Measurements from ENCODE around the gene PPM1J.

PPM1J gene

DNA sequence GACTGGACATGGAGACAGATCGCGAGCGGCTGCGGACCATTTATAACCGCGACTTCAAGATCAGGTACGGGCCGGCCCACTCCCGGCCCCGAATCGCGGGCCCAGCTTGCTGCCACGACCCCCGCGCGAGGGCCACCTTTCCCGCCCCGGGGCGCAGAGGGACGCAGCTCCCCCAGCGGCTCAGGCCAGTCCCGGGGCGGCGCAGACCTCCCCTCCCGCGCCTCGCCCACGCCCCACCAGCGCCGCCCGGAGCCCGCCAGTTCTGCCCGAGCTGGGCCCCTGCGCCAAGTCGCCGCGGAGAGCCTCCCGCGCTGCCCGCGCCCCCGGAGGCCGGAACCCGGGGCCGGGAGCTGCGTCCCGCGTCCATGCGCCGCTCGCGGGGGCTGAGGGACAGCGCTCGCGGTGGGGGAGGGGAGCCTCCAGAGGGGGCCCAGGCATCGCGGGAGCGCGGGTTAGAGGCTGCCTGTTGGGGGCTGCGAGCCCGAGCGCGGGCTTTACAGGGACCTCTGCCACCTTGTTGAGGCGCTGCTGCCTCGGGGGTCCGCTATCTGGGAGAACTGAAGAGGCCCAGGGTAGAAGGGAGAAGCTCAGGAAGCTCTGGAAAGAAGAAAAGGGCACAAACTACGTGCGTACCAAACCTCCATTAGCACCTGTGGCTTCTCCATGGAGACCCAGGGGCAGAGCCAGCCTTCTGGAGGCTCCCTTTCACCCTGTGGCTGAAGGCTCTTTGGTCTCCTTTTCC, 40.0 kb downstream of the PPM1J start:
- Histone ChIP-seq H3K27me3 (ENCODE audit: insufficient read depth, low read length, poor library complexity, severe bottlenecking) (no peaks in the 10 kb centered on the region), H3K4me2 (ENCODE audit: low read depth, low read length, poor library complexity, severe bottlenecking) (peak overlapping the region; percentile 94), H4K20me1 (ENCODE audit: insufficient read depth, low read length, poor library complexity, severe bottlenecking) (peaks cover 20% of the 10 kb centered on the region), H3K79me2 (ENCODE audit: insufficient read depth, low read length) (peaks cover 43% of the 10 kb centered on the region), H2AFZ (ENCODE audit: low read length) (peak overlapping the region; percentile 87), H3K4me1 (ENCODE audit: insufficient read depth, low read length, poor library complexity, severe bottlenecking) (peaks cover 43% of the 10 kb centered on the region), H3K4me3 (ENCODE audit: low read length, poor library complexity, severe bottlenecking) (peak overlapping the region; percentile 97), H3K9me2 (replicated peaks; ENCODE audit: low read depth, low read length) (no peaks in the 10 kb centered on the region), H3K9ac (ENCODE audit: low read depth, low read length, poor library complexity, severe bottlenecking) (peak overlapping the region; percentile 87), H3K36me3 (ENCODE audit: insufficient read depth, low read length) (peaks cover 21% of the 10 kb centered on the region; the same call in 1 of the 2 replicates), H3K9me3 (ENCODE audit: insufficient read depth, low read depth, low read length) (no peaks in the 10 kb centered on the region), H3F3A (ENCODE audit: low read depth) (peaks cover 6% of the 10 kb centered on the region; the same call in 1 of the 2 replicates)
- TF ChIP-seq EZH2phosphoT487 (IDR thresholded peaks at IDR 0.05; ENCODE audit: borderline replicate concordance): no peak
- 0 out of 2 replicates have a peak, but pooled peaks have one; percentile 19 for TF ChIP-seq CTCF (conservative IDR thresholded peaks at IDR 0.05; ENCODE audit: low read length)

- peak within 1 kb of the TSS; percentile 97 for H3K4me3 ChIP-seq (ENCODE audit: low read length, poor library complexity, severe bottlenecking)
- peaks cover 42% of the 10 kb centered on the region for H3K79me2 ChIP-seq (ENCODE audit: insufficient read depth, low read length)
- H3F3A ChIP-seq (ENCODE audit: low read depth): peaks cover 6% of the 10 kb centered on the region; the same call in 1 of the 2 replicates
- H3K27me3 ChIP-seq (ENCODE audit: insufficient read depth, low read length, poor library complexity, severe bottlenecking): no peaks in the 10 kb centered on the region
- H3K36me3 ChIP-seq (ENCODE audit: insufficient read depth, low read length): peaks cover 28% of the 10 kb centered on the region; the same call in 1 of the 2 replicates
- H3K4me1 ChIP-seq (ENCODE audit: insufficient read depth, low read length, poor library complexity, severe bottlenecking): peaks cover 43% of the 10 kb centered on the region
- peak within 1 kb of the TSS; percentile 94 for H3K4me2 ChIP-seq (ENCODE audit: low read depth, low read length, poor library complexity, severe bottlenecking)
- peak within 1 kb of the TSS; percentile 87 for H3K9ac ChIP-seq (ENCODE audit: low read depth, low read length, poor library complexity, severe bottlenecking)
- peaks cover 20% of the 10 kb centered on the region for H4K20me1 ChIP-seq (ENCODE audit: insufficient read depth, low read length, poor library complexity, severe bottlenecking)
- H2AFZ ChIP-seq (ENCODE audit: low read length): peak within 1 kb of the TSS; percentile 87
- H3K9me2 ChIP-seq (replicated peaks; ENCODE audit: low read depth, low read length): no peaks in the 10 kb centered on the region
- H3K9me3 ChIP-seq (ENCODE audit: insufficient read depth, low read depth, low read length): no peaks in the 10 kb centered on the region
- TF ChIP-seq CTCF (conservative IDR thresholded peaks at IDR 0.05; ENCODE audit: low read length): no peak
- no peak for TF ChIP-seq EZH2phosphoT487 (IDR thresholded peaks at IDR 0.05; ENCODE audit: borderline replicate concordance)
These were observed 40.6 kb downstream of the PPM1J start, which contains the start of gene MOV10 for GRCh38 chr1:112674440-112674985. TSS of gene MOV10 (plus strand) at chr1:112674659. CDS start at chr1:112674913, 254 bp downstream.

- peak overlapping the region; percentile 87 for H3K9ac ChIP-seq (ENCODE audit: low read depth, low read length, poor library complexity, severe bottlenecking)
- no peaks in the 10 kb centered on the region for H3K9me2 ChIP-seq (replicated peaks; ENCODE audit: low read depth, low read length)
- peak overlapping the region; percentile 87 for H2AFZ ChIP-seq (ENCODE audit: low read length)
- no peaks in the 10 kb centered on the region for H3K9me3 ChIP-seq (ENCODE audit: insufficient read depth, low read depth, low read length)
- peak overlapping the region; percentile 97 for H3K4me3 ChIP-seq (ENCODE audit: low read length, poor library complexity, severe bottlenecking)
- peaks cover 6% of the 10 kb centered on the region; the same call in 1 of the 2 replicates for H3F3A ChIP-seq (ENCODE audit: low read depth)
- H3K36me3 ChIP-seq (ENCODE audit: insufficient read depth, low read length): peaks cover 35% of the 10 kb centered on the region; the same call in 1 of the 2 replicates
- H3K4me2 ChIP-seq (ENCODE audit: low read depth, low read length, poor library complexity, severe bottlenecking): peak overlapping the region; percentile 94
- peaks cover 36% of the 10 kb centered on the region for H3K79me2 ChIP-seq (ENCODE audit: insufficient read depth, low read length)
- peaks cover 38% of the 10 kb centered on the region for H3K4me1 ChIP-seq (ENCODE audit: insufficient read depth, low read length, poor library complexity, severe bottlenecking)
- no peak for TF ChIP-seq EZH2phosphoT487 (IDR thresholded peaks at IDR 0.05; ENCODE audit: borderline replicate concordance)
- peak; percentile 49 for TF ChIP-seq CTCF (conservative IDR thresholded peaks at IDR 0.05; ENCODE audit: low read length)
- H3K27me3 ChIP-seq (ENCODE audit: insufficient read depth, low read length, poor library complexity, severe bottlenecking): no peaks in the 10 kb centered on the region
- peaks cover 20% of the 10 kb centered on the region for H4K20me1 ChIP-seq (ENCODE audit: insufficient read depth, low read length, poor library complexity, severe bottlenecking)
These were observed 41.3 kb downstream of the PPM1J start for GRCh38 chr1:112673592-112674439.

Measured in Loucy (cell line).